ENCODE results near the gene SCAF1. TPM values are rescaled to one million over a fixed set of nuclear protein-coding genes. Genes with fewer than 3 reads are reported as not detected.

The SCAF1 gene
- total RNA-seq, 1 experiment from 2014 or later = 83.4 TPM

DNA sequence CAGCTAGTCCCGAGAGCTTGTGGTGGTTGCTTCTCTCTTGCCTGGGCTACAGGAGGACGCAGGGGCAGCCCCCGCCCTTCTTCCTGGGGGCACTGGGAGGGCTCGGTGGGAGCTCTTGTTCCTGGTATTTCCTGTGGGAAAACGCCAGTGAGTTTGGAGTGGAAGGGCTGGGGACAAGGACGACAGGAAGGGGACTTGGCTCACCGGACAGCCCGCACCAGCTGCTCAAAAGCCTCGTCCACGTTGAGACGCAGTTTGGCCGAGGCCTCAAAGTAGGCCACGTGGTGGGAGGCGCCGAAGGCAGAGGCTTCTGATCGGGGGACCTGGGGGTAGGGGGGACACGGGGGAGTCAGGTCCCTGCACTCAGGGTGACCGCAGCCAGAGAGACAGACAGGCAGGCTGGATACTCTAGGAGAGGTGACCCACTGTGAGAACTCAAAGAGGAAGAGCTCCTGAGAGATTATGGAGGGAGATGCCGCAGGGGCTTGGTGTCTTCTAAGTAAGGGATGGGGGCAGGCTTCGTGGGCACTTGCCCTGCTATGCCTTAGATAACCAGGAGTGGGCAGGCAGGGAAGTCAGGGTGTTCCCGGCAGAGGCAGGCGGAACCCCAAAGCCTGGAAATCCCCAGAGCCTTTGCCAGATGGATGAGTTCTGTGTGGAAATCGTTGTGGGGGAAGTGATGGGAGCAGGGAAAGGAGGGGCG, 6.3 kb upstream of the SCAF1 start:
- no peaks in the 10 kb centered on the region for H3K27me3 Mint-ChIP-seq (ENCODE audit: insufficient read depth, unreplicated experiment)
- H3K27me3 ChIP-seq (replicated peaks; ENCODE audit: control insufficient read depth, insufficient read depth, low read length) = no peaks in the 10 kb centered on the region
- no TSS peak for BruUV-seq (replicated peaks)
- peaks cover 7% of the 10 kb centered on the region; the same call in 1 of the 2 replicates for H3K4me1 ChIP-seq
- H3K9me3 Mint-ChIP-seq (ENCODE audit: unreplicated experiment) = no peaks in the 10 kb centered on the region
- no peak overlapping the region for H3K4me3 ChIP-seq (ENCODE audit: low read depth, low read length)
- H3K9me3 ChIP-seq = no peaks in the 10 kb centered on the region
- H3K36me3 Mint-ChIP-seq (ENCODE audit: insufficient read depth, unreplicated experiment) = peaks cover 71% of the 10 kb centered on the region
- no peak for DNase-seq
- H3K27ac Mint-ChIP-seq (ENCODE audit: unreplicated experiment) = peak overlapping the region; percentile 2
- POLR2A ChIA-PET = interaction anchor here (0.7 kb wide), 1 partner anchor 56 kb away, joined by 3 read pairs; no protein-coding TSS in a partner anchor
- H3K4me1 Mint-ChIP-seq (ENCODE audit: low read depth, unreplicated experiment) = peaks cover 25% of the 10 kb centered on the region
- TF ChIP-seq, protein P1, sequence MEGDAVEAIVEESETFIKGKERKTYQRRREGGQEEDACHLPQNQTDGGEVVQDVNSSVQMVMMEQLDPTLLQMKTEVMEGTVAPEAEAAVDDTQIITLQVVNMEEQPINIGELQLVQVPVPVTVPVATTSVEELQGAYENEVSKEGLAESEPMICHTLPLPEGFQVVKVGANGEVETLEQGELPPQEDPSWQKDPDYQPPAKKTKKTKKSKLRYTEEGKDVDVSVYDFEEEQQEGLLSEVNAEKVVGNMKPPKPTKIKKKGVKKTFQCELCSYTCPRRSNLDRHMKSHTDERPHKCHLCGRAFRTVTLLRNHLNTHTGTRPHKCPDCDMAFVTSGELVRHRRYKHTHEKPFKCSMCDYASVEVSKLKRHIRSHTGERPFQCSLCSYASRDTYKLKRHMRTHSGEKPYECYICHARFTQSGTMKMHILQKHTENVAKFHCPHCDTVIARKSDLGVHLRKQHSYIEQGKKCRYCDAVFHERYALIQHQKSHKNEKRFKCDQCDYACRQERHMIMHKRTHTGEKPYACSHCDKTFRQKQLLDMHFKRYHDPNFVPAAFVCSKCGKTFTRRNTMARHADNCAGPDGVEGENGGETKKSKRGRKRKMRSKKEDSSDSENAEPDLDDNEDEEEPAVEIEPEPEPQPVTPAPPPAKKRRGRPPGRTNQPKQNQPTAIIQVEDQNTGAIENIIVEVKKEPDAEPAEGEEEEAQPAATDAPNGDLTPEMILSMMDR (IDR thresholded peaks at IDR 0.05; ENCODE audit: insufficient read depth in 1 of 2, low read depth in 1 of 2, low read length in 1 of 2, severe bottlenecking in 1 of 2, unreplicated experiment in 1 of 2) = no peak
- CTCF ChIA-PET = no interaction called here
- intact Hi-C loops (cut with micrococcal nuclease; ENCODE audit: unreplicated experiment) = no loop called here
- no peaks in the 10 kb centered on the region for H3K36me3 ChIP-seq (ENCODE audit: control insufficient read depth, insufficient read depth, low read length)
- no peak overlapping the region for H3K4me3 Mint-ChIP-seq (ENCODE audit: unreplicated experiment)

DNA sequence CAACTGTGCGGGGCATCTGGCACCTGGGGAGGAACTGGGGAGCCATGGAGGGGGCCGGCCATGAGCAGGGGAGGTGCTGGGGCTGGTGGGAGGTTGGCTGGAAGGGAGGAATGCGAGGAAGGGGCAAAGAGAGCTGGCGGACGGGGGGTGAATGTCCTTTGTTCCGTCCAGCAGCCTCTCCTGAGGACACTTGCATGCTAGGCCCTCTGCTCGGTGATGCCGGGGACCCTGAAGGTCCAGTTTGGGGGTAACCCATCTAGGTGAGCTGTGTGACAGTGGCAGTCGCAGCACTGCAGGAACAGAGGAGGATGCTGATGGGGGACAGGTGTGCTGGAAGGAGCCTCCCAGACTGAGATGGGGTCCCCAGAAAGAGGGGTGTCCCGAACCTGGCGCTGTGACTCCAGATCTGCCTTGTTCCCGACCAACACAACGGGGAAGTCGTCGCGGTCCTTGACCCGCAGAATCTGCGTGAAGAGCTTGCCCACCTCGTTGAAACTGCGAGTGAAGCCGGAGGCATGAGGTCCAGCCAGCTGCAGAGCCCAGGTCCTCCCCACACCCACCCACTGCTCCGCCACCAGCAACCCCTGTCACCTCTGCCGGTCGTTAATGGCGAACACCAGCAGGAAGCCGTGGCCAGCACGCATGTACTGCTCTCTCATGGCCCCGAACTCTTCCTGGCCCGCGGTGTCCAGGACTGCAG, 5.6 kb upstream of the SCAF1 start:
- ChIA-PET POLR2A (no interaction called here), CTCF (no interaction called here)
- BruUV-seq (replicated peaks) = no TSS peak

More for the DNA sequence above, 5.6 kb upstream of the SCAF1 start:
- no peak for DNase-seq
- no peaks in the 10 kb centered on the region for H3K36me3 ChIP-seq (ENCODE audit: control insufficient read depth, insufficient read depth, low read length)
- Mint-ChIP-seq H3K4me3 (ENCODE audit: unreplicated experiment) (no peak overlapping the region), H3K36me3 (ENCODE audit: insufficient read depth, unreplicated experiment) (peaks cover 73% of the 10 kb centered on the region), H3K9me3 (ENCODE audit: unreplicated experiment) (no peaks in the 10 kb centered on the region), H3K27ac (ENCODE audit: unreplicated experiment) (peak overlapping the region; percentile 2), H3K4me1 (ENCODE audit: low read depth, unreplicated experiment) (peaks cover 28% of the 10 kb centered on the region), H3K27me3 (ENCODE audit: insufficient read depth, unreplicated experiment) (no peaks in the 10 kb centered on the region)
- peaks cover 7% of the 10 kb centered on the region; the same call in 1 of the 2 replicates for H3K4me1 ChIP-seq
- H3K4me3 ChIP-seq (ENCODE audit: low read depth, low read length) = no peak overlapping the region
- TF ChIP-seq, protein P1 (IDR thresholded peaks at IDR 0.05; ENCODE audit: insufficient read depth in 1 of 2, low read depth in 1 of 2, low read length in 1 of 2, severe bottlenecking in 1 of 2, unreplicated experiment in 1 of 2) = no peak
- H3K27me3 ChIP-seq (replicated peaks; ENCODE audit: control insufficient read depth, insufficient read depth, low read length) = no peaks in the 10 kb centered on the region
- H3K9me3 ChIP-seq = no peaks in the 10 kb centered on the region
- intact Hi-C loops (cut with micrococcal nuclease; ENCODE audit: unreplicated experiment) = no loop called here

Data from Caco-2 (cell line).